Left hindlimb (tissue), 1 donor: ENCODE data around the gene ZNF407.

Experiments
- DNase-seq: peaks from one replicate; pipeline ENCODE4 v3.0.0-alpha.2; 2018

ZNF407 gene

GRCh38 chr18:74836296-74837139 is 238.8 kb downstream of the ZNF407 start:
- DNase-seq: no peak

GRCh38 chr18:74840492-74841167 is 243.0 kb downstream of the ZNF407 start:
- no peak for DNase-seq

GRCh38 chr18:74841248-74841647 is 243.6 kb downstream of the ZNF407 start:
- no peak for DNase-seq

GRCh38 chr18:74849301-74849700 is 251.6 kb downstream of the ZNF407 start:
- DNase-seq: no peak

DNA sequence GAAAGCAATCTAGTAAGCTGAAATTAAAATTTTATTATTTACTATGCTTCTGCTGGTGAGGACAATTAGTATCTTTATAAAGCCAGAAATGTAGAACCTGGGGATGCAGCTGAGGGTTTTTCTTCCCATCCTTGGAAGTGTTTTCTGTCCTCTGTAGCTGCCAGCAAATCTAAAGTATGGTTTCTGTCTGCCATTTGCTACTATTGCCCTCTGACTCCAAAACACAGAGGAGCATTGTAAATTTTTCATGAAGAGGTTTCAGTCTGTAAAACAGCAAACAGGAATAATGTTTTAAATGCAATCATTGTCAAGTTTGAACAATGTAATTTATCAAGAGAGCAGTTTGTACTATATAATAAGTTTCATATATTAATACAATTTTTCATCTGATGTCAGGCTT is 258.8 kb downstream of the ZNF407 start:
- no peak for DNase-seq

DNA sequence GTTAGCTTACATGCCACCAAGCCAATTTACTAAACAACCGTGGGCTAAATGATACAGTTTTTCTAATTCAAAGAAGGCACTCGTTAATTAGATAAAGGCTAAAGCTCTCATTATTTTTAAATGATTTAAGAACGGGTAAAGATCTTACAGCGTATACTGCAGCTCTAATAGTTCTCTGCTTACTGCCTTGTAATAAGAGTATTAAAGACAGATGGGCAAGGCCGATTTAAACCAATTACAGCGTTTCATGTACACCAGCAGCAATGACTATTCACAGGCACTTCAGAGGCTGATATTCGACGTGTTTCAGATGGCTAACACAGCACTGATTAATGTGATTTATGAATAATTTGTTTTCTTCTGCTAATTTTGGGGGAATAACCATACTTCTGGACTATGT is 259.3 kb downstream of the ZNF407 start:
- no peak for DNase-seq

GRCh38 chr18:74857901-74858300 is 260.2 kb downstream of the ZNF407 start:
- DNase-seq: no peak

GRCh38 chr18:74861154-74861553 is 263.5 kb downstream of the ZNF407 start:
- DNase-seq: no peak

DNA sequence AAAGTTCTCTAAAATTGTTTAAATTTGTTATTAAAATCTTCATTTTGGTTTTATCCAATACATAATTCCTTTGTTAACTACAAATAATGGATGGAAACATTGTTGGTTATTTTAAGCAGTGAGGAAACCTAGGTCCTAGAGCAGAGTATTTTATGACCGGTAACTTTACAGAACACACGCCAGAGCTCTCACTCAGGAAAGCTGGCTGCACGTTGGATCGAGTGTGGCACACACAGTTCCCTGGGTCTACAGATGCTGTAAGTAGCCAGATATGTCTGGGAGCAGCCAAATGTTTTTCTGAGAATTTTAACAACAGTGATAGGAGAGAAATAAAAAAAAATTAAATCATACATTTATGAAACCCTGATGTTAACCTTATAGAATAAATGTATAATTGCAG is 264.4 kb downstream of the ZNF407 start:
- DNase-seq: no peak

- DNase-seq: no peak
Observed at GRCh38 chr18:74866577-74866976, 268.9 kb downstream of the ZNF407 start.

DNA sequence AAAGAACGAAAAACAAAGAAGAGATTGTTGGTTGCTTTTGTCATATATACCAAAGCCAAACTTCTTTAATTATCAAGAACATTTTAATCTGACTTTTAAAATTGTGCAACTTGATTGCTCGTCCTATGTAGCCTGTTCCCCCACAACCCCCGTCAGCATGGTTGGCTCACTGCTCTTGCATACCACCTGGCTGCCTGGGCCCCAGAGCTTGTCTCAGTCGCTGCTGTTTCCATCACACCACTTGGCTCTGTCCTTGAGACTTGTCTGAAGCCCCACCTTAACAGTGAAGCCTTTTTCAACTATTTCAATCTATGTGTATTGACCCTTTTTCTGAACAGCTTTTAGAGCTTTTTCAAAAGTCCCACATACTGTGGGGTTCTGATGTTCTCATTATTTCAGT is 270.8 kb downstream of the ZNF407 start:
- no peak for DNase-seq

GRCh38 chr18:74869904-74870863 is 272.5 kb downstream of the ZNF407 start:
- DNase-seq: no peak

GRCh38 chr18:74870950-74871349 is 273.3 kb downstream of the ZNF407 start:
- DNase-seq: no peak

GRCh38 chr18:74873629-74874028 is 276.0 kb downstream of the ZNF407 start:
- DNase-seq: no peak

DNA sequence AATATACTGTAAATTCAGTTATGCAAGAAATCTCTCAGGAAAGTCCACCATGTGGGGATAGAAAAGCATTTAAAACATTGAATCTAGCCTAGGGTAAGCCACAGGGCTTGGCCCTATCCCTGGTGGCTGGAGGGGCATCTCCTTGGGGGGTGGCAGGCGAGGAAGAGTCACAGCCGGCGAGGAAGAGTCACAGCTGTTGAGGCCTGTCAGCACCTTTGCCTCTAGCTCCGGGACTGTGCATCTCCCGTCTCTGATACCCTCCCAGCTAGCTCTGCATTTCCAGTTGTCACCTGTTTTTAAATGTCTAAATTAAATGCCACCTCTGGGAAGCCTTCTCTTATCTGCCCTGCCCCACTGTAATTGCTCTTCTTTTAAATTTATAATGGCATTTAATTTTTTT is 276.7 kb downstream of the ZNF407 start:
- no peak for DNase-seq

DNA sequence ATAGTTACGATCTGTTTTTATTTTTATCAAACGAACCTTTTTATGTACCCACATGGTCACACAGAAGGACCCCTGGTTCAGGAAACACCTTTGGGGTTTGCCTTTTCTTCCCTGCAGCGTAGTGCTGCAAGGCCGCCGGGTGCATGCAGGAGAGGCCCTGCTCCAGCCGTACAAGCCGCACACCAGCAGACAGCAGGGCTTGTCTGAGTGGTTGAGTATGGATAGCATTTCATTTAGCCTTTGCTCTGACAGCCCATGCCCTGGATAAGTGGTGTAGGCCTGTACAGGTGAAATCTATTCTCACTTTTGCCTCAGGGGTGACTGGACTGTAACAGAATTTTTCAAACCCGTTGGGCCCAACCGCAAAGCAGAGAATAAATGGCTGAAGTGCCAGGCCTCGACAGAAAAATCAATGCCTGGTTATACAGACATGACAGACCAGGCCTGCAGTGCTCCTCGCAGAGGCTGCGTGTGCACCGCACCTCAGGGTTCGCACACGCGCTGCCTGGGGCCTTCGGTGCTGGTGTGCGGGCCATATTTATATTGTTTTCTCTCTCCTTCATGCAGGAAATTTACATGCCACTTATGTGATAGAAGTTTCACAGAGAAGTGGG is 279.1 kb downstream of the ZNF407 start:
- no peak for DNase-seq

DNA sequence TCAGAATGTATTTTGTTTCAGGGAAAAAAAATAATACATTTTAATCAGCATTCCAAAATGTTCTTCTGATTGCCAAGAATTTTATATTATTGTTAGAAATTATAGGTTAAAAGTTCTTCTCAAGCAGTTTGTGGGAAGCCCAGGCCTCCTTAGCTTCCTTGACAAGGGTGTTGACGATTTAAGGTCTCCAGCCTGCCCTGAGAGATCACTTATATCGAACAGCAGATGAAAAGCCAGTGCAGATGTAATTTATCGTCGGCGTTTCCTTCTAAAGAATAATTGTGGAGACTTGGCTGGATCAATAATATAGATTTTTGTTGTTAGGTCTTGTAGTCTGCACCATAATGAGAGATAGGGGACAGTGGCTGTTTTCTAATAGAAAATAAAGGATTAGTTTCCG is 280.6 kb downstream of the ZNF407 start:
- DNase-seq: no peak

- DNase-seq: no peak
Observed at GRCh38 chr18:74880706-74881278, 283.1 kb downstream of the ZNF407 start.

GRCh38 chr18:74892066-74892627 is 294.5 kb downstream of the ZNF407 start:
- DNase-seq: no peak

- no peak for DNase-seq
Observed at GRCh38 chr18:74895686-74896085, 298.0 kb downstream of the ZNF407 start.

- DNase-seq: no peak
Observed at GRCh38 chr18:74896390-74896991, 298.8 kb downstream of the ZNF407 start.
